Vagina (tissue), 2 donors: ENCODE results near the gene PMPCB. TPM values are rescaled to one million over a fixed set of nuclear protein-coding genes. Genes with fewer than 3 reads are reported as not detected.

ENCODE experiments used
- DNase-seq, 2 donors: peaks; one replicate each; pipeline ENCODE4 v3.0.0-alpha.2; 2017; ENCODE audit errors: extremely low spot score in 2 of 2
- H3K27ac ChIP-seq: fragments of 200-600 bp; sonication (generic); one replicate; pipeline ENCODE4 v1.5.1; 2019
- H3K27me3 ChIP-seq: fragments of 200-600 bp; sonication (generic); one replicate; pipeline ENCODE4 v1.5.1; 2019
- H3K36me3 ChIP-seq, 2 donors: fragments of 200-600 bp; sonication (generic); one replicate each; pipeline ENCODE4 v1.5.1; 2017 to 2019
- H3K4me1 ChIP-seq: fragments of 200-600 bp; sonication (generic); one replicate; pipeline ENCODE4 v1.5.1; 2019
- H3K4me3 ChIP-seq, 2 donors: fragments of 200-600 bp; sonication (generic); 1 replicate in 1 of 2; 2 replicates in 1 of 2; pipeline ENCODE4 v1.5.1; 2016 to 2019
- H3K9me3 ChIP-seq: fragments of 200-600 bp; sonication (generic); one replicate; pipeline ENCODE4 v1.5.1; 2019
- CTCF ChIP-seq, 3 experiments: fragments of 450-650 bp in 2 of 3; fragments of 200-600 bp in 1 of 3; sonication (generic) in 1 of 3; IDR thresholded peaks; one replicate each; pipeline ENCODE4 v1.5.1; 2017 to 2019; ENCODE audit warnings: antibody characterized with exemption in 3 of 3, mild to moderate bottlenecking in 2 of 3, moderate library complexity in 2 of 3
- POLR2A ChIP-seq, 2 donors: fragments of 450-650 bp; IDR thresholded peaks; one replicate each; pipeline ENCODE4 v1.6.1; 2017; ENCODE audit warnings: antibody characterized with exemption in 2 of 2, mild to moderate bottlenecking in 2 of 2, moderate library complexity in 2 of 2
- POLR2AphosphoS5 ChIP-seq, 2 donors: sonication (generic); formaldehyde crosslinking; IDR thresholded peaks; one replicate each; pipeline ENCODE4 v1.9.0; 2017; ENCODE audit warnings: antibody characterized with exemption in 2 of 2, mild to moderate bottlenecking in 2 of 2, low read depth in 1 of 2; ENCODE audit not compliant: insufficient read depth in 1 of 2
- intact Hi-C: fragments of 100-400 bp; cut with DNase I; formaldehyde crosslinking; loops from one replicate; pipeline ENCODE4 v1.15.1; 2023
- total RNA-seq: library from RNA; depleted of rRNA; stranded (reverse); fragments of >200 nt; gene quantifications from one replicate; pipeline ENCODE4 v1.2.3, GENCODE V29; 2016

Gene PMPCB
- total RNA-seq, 1 donor from 2014 or later, result 28.7 TPM

- Histone ChIP-seq H3K4me1 (peaks cover 40% of the 10 kb centered on the region), H3K9me3 (no peaks in the 10 kb centered on the region), H3K27me3 (no peaks in the 10 kb centered on the region), H3K27ac (peak overlapping the region; percentile 57), H3K4me3 (peak overlapping the region; percentile 79 to 81), H3K36me3 (peaks cover 0 to 17% of the 10 kb centered on the region in 2 donors)
- no peak for DNase-seq
- intact Hi-C loops, result no loop called here
- TF ChIP-seq POLR2AphosphoS5 (IDR thresholded peaks at IDR 0.05; ENCODE audit: insufficient read depth in 1 of 2, low read depth in 1 of 2) (no peak), POLR2A (IDR thresholded peaks at IDR 0.05) (no peak), CTCF (IDR thresholded peaks at IDR 0.05) (peak in 1 of 3 experiments; percentile 17)
Measured at GRCh38 chr7:103343758-103344452, 46.7 kb downstream of the PMPCB start.

- TF ChIP-seq POLR2A (IDR thresholded peaks at IDR 0.05) (no peak), POLR2AphosphoS5 (IDR thresholded peaks at IDR 0.05; ENCODE audit: insufficient read depth in 1 of 2, low read depth in 1 of 2) (peak; percentile 82 to 92), CTCF (IDR thresholded peaks at IDR 0.05) (no peak)
- DNase-seq, result peak in 1 of 2 donors; percentile 87
- Histone ChIP-seq H3K4me1 (peaks cover 47% of the 10 kb centered on the region), H3K27me3 (no peaks in the 10 kb centered on the region), H3K4me3 (peak within 1 kb of the TSS; percentile 79 to 81), H3K36me3 (peaks cover 0 to 15% of the 10 kb centered on the region in 2 donors), H3K9me3 (no peaks in the 10 kb centered on the region), H3K27ac (peak within 1 kb of the TSS; percentile 57)
- intact Hi-C loops, result no loop called here
Measured at GRCh38 chr7:103344453-103345149, 47.4 kb downstream of the PMPCB start, which contains the start of gene DNAJC2. Gene DNAJC2 (minus strand): TSS chr7:103344767. CDS start chr7:103344622, 145 bp downstream.

DNA sequence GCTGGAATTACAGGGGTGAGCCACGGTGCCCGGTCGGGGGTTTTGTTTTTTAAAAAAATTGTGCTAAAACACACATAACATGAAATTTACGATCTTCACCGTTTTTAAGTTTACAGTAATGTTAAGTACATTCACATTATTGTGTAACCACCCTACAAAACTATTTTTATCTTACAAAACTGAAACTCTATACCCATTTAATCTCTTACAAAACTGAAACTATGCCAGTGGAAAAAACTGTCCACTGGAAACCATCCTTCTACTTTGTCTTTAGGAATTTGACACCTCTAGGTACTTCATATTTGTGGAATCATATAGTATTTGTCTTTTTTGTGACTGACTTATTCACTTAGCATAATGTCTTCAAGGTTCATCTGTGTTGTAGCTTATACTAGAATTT is 49.2 kb downstream of the PMPCB start:
- no peak for DNase-seq
- no peaks in the 10 kb centered on the region for H3K27me3 ChIP-seq
- no peaks in the 10 kb centered on the region for H3K9me3 ChIP-seq
- H3K27ac ChIP-seq, result no peak overlapping the region
- intact Hi-C loops, result no loop called here
- TF ChIP-seq POLR2AphosphoS5 (IDR thresholded peaks at IDR 0.05; ENCODE audit: insufficient read depth in 1 of 2, low read depth in 1 of 2) (no peak), CTCF (IDR thresholded peaks at IDR 0.05) (no peak), POLR2A (IDR thresholded peaks at IDR 0.05) (no peak)
- no peak overlapping the region for H3K4me3 ChIP-seq
- no peaks in the 10 kb centered on the region for H3K36me3 ChIP-seq
- peaks cover 59% of the 10 kb centered on the region for H3K4me1 ChIP-seq

GRCh38 chr7:103347507-103348267 is 50.5 kb downstream of the PMPCB start, which contains the start of gene PSMC2:
Gene PSMC2 (plus strand): TSS chr7:103347643. CDS start chr7:103347712, 69 bp downstream.
- peak; percentile 59 to 81 for TF ChIP-seq POLR2AphosphoS5 (IDR thresholded peaks at IDR 0.05; ENCODE audit: insufficient read depth in 1 of 2, low read depth in 1 of 2)
- TF ChIP-seq CTCF (IDR thresholded peaks at IDR 0.05), result no peak
- no peak for TF ChIP-seq POLR2A (IDR thresholded peaks at IDR 0.05)
- intact Hi-C loops, result no loop called here
- DNase-seq, result peak in 1 of 2 donors; percentile 89
- Histone ChIP-seq H3K4me1 (peaks cover 48% of the 10 kb centered on the region), H3K36me3 (no peaks in the 10 kb centered on the region), H3K9me3 (no peaks in the 10 kb centered on the region), H3K4me3 (peak within 1 kb of the TSS; percentile 66 to 86), H3K27ac (peak within 1 kb of the TSS; percentile 81), H3K27me3 (no peaks in the 10 kb centered on the region)
